HEK293T (cell line): ENCODE data around the gene CAPN11.

ENCODE experiments used
- CTCF ChIA-PET: fragments of 350-600 bp; formaldehyde crosslinking; extraction: SDS; loops from one replicate; lab custom pipeline; 2021; ENCODE audit warnings: antibody characterized with exemption, inconsistent platforms; lab: Yijun Ruan, JAX
- POLR2A ChIA-PET: fragments of 350-600 bp; formaldehyde crosslinking; extraction: SDS; loops from one replicate; lab custom pipeline; 2020; ENCODE audit warnings: antibody characterized with exemption, inconsistent platforms; lab: Yijun Ruan, JAX
- DNase-seq: peaks from one replicate; pipeline ENCODE4 v3.0.0; 2012; ENCODE audit warnings: mixed read lengths; ENCODE audit errors: extremely low spot score
- ARNT ChIP-seq: fragments of 450-650 bp; IDR thresholded peaks from 2 replicates; pipeline ENCODE4 v1.6.1; 2017; ENCODE audit warnings: mild to moderate bottlenecking
- BHLHE40 ChIP-seq: fragments of 450-650 bp; IDR thresholded peaks from 2 replicates; pipeline ENCODE4 v1.6.1; 2016; ENCODE audit warnings: mild to moderate bottlenecking, moderate library complexity, borderline replicate concordance
- CTBP1 ChIP-seq: fragments of 450-650 bp; IDR thresholded peaks from 2 replicates; pipeline ENCODE4 v1.6.1; 2016; ENCODE audit warnings: borderline replicate concordance
- ELF4 ChIP-seq: fragments of 450-650 bp; IDR thresholded peaks from 2 replicates; pipeline ENCODE4 v1.6.1; 2017; ENCODE audit warnings: antibody characterized with exemption
- FOXK2 ChIP-seq: fragments of 450-650 bp; IDR thresholded peaks from 2 replicates; pipeline ENCODE4 v1.6.1; 2016; ENCODE audit warnings: mild to moderate bottlenecking
- FOXM1 ChIP-seq: fragments of 450-650 bp; IDR thresholded peaks from 2 replicates; pipeline ENCODE4 v1.6.1; 2017; ENCODE audit warnings: mild to moderate bottlenecking, borderline replicate concordance
- LEF1 ChIP-seq: fragments of 450-650 bp; IDR thresholded peaks from 2 replicates; pipeline ENCODE4 v1.6.1; 2017; ENCODE audit warnings: mild to moderate bottlenecking, borderline replicate concordance
- NFRKB ChIP-seq: fragments of 450-650 bp; IDR thresholded peaks from 2 replicates; pipeline ENCODE4 v1.6.1; 2016; ENCODE audit warnings: mild to moderate bottlenecking, moderate library complexity
- PKNOX1 ChIP-seq: fragments of 450-650 bp; IDR thresholded peaks from 2 replicates; pipeline ENCODE4 v1.6.1; 2016
- SP1 ChIP-seq: fragments of 450-650 bp; IDR thresholded peaks from 2 replicates; pipeline ENCODE4 v1.6.1; 2017
- SUZ12 ChIP-seq: fragments of 450-650 bp; IDR thresholded peaks from 2 replicates; pipeline ENCODE4 v1.6.1; 2016; ENCODE audit warnings: mild to moderate bottlenecking
- TARDBP ChIP-seq: fragments of 450-650 bp; IDR thresholded peaks from 2 replicates; pipeline ENCODE4 v1.6.1; 2016
- ZNF384 ChIP-seq: fragments of 450-650 bp; IDR thresholded peaks from 2 replicates; pipeline ENCODE4 v1.6.1; 2016

CAPN11 gene

GRCh38 chr6:44169886-44170570 is 11.4 kb downstream of the CAPN11 start:
- no peak for DNase-seq
- CTCF ChIA-PET: interaction anchor here (1.2 kb wide), 2 partner anchors 9 to 67 kb away, joined by 3 read pairs; no protein-coding TSS in a partner anchor
- POLR2A ChIA-PET: interaction anchor here (1.1 to 1.6 kb wide), 3 partner anchors 49 to 76 kb away, joined by 4 to 7 read pairs (median 5); partner anchors contain the start of gene HSP90AB1
- TF ChIP-seq PKNOX1 (no peak), FOXM1 (no peak), LEF1 (no peak), SUZ12 (no peak), CTBP1 (no peak), ELF4 (no peak), ARNT (no peak), BHLHE40 (no peak), SP1 (no peak)

GRCh38 chr6:44171899-44172546 is 13.4 kb downstream of the CAPN11 start:
- CTCF ChIA-PET: interaction anchor here (0.6 to 2.4 kb wide), 9 partner anchors 9 to 174 kb away, joined by 3 to 21 read pairs (median 4); partner anchors contain the start of genes HSP90AB1, SLC29A1 and SLC35B2
- no peak for TF ChIP-seq BHLHE40
- no peak for DNase-seq
- POLR2A ChIA-PET: interaction anchor here (0.9 to 1.9 kb wide), 5 partner anchors 47 to 84 kb away, joined by 3 to 16 read pairs (median 4); partner anchors contain the start of gene HSP90AB1

DNA sequence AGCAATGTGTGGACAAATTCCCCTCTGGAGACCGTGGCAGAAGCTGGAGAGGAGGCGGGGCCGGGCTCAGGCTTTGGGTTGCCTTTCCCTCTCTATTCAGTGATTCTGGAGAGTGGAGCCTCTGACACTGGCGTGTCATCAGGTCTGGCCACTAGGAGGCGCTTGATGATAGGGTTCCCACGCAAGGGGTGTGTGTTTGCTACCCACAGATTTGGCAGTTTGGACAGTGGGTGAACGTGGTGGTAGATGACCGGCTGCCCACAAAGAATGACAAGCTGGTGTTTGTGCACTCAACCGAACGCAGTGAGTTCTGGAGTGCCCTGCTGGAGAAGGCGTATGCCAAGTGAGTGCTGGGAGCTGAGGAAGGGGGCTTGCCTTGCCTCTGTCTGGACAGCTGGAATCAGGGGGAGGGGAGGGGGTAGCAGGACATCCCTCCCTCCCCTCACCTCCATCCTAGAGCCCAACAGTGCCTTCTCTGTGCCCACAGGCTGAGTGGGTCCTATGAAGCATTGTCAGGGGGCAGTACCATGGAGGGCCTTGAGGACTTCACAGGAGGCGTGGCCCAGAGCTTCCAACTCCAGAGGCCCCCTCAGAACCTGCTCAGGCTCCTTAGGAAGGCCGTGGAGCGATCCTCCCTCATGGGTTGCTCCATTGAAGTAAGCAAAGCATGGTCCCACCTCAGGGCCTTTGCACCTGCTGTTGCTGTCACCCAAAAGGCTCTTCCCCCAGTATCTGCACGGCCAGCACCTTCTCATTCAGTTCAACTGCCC is 14.3 kb downstream of the CAPN11 start:
- ChIA-PET POLR2A (interaction anchor here (0.7 to 1.9 kb wide), 7 partner anchors 19 to 83 kb away, joined by 3 to 16 read pairs (median 4); partner anchors contain the start of genes HSP90AB1 and MYMX), CTCF (interaction anchor here (0.6 to 2.4 kb wide), 16 partner anchors 10 to 198 kb away, joined by 3 to 21 read pairs (median 4); partner anchors contain the start of genes HSP90AB1, SLC29A1 and SLC35B2)
- DNase-seq: peak; percentile 88

DNA sequence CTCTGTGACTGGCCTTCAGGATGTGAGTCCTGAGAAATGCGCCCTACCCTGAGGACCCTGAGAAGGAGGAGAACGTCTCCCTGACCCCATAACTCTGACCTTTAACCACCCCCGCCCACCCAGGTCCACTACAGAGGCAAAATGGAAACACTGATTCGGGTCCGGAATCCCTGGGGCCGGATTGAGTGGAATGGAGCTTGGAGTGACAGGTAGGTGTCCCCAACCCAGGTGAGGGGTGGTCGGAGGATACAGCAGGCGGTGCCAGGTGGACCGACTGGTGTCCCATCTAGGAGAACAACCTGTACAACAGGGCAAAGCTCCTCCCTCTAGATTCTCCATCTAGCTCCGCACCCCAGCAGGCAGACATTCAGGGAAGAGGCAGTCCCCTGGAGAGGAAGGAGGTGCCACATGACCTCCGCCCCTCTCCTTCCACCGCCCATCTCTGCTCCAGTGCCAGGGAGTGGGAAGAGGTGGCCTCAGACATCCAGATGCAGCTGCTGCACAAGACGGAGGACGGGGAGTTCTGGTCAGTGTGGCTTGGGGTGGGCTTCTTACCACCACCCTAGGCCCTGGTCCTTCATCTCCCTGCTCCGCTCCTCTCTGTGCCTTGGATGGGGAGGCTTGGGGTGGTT is 17.6 kb downstream of the CAPN11 start:
- DNase-seq: no peak
- TF ChIP-seq FOXM1 (no peak), PKNOX1 (no peak), SP1 (no peak), LEF1 (no peak), ELF4 (no peak), TARDBP (no peak), CTBP1 (no peak), FOXK2 (no peak)
- ChIA-PET POLR2A (interaction anchor here (0.8 to 1.0 kb wide), 2 partner anchors 71 to 72 kb away, joined by 3 to 4 read pairs; partner anchors contain the start of gene HSP90AB1), CTCF (interaction anchor here (1.3 to 2.2 kb wide), 2 partner anchors 48 to 59 kb away, joined by 3 to 5 read pairs; partner anchors contain the start of gene SLC29A1)

More for the DNA sequence above, 14.3 kb downstream of the CAPN11 start:
- TF ChIP-seq PKNOX1 (peak; percentile 15; the same call in 1 of the 2 replicates), SUZ12 (no peak), TARDBP (peak; percentile 12; the same call in 1 of the 2 replicates), LEF1 (no peak)

GRCh38 chr6:44176762-44177509 is 18.3 kb downstream of the CAPN11 start:
- TF ChIP-seq NFRKB: no peak
- no peak for TF ChIP-seq ARNT
- no peak for TF ChIP-seq FOXM1
- no peak for TF ChIP-seq ZNF384
- no peak for TF ChIP-seq SP1
- no peak for TF ChIP-seq FOXK2
- POLR2A ChIA-PET: interaction anchor here (1.0 kb wide), 1 partner anchor 70 kb away, joined by 3 read pairs; the partner anchor contains the start of gene HSP90AB1
- DNase-seq: no peak
- CTCF ChIA-PET: no interaction called here
